ENCODE results near the gene ITK. TPM values are rescaled to one million over a fixed set of nuclear protein-coding genes. Genes with fewer than 3 reads are reported as not detected.

ITK gene
- total and polyA plus RNA-seq, 2 donors (not counting 1 experiment from before 2014, with no cell fraction given) = 0.75 to 1.1 TPM

DNA sequence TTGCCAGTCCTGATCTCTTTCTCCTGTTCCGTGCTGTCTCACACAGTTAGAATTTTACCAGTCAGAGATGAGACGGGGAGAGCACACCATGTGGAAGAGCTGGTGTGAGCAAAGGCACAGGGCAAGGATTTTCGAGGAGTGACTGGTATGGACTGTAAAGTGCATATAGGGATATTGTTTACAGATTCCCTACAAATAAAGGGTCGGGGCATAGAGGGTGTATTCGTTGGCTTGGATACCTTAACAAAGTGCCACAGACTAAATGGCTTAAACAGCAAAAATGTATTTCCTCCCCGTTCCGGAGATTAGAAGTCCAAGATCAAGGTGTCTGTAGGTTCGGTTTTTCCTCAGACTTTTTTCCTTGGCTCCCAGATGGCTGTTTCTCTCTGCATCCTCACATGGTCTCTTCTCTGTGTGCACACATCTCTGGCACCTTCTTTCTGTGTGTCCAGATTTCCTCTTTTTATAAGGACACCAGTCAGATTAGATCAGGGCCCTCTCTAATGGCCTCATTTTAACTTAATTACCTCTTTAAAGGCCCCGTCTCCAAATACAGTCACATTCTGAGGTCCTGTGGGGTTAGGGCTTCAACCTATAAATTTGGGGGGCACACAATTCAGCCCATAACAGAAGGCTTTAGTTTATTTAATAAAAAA, 108.7 kb downstream of the ITK start:
- Mint-ChIP-seq H3K27ac (peak overlapping the region; percentile 20), H3K4me1 (peaks cover 49% of the 10 kb centered on the region)
- no peak for TF ChIP-seq EZH2 (IDR thresholded peaks at IDR 0.05; ENCODE audit: borderline replicate concordance, insufficient read depth, low read depth, low read length, poor library complexity, severe bottlenecking)
- TF ChIP-seq, protein P1, sequence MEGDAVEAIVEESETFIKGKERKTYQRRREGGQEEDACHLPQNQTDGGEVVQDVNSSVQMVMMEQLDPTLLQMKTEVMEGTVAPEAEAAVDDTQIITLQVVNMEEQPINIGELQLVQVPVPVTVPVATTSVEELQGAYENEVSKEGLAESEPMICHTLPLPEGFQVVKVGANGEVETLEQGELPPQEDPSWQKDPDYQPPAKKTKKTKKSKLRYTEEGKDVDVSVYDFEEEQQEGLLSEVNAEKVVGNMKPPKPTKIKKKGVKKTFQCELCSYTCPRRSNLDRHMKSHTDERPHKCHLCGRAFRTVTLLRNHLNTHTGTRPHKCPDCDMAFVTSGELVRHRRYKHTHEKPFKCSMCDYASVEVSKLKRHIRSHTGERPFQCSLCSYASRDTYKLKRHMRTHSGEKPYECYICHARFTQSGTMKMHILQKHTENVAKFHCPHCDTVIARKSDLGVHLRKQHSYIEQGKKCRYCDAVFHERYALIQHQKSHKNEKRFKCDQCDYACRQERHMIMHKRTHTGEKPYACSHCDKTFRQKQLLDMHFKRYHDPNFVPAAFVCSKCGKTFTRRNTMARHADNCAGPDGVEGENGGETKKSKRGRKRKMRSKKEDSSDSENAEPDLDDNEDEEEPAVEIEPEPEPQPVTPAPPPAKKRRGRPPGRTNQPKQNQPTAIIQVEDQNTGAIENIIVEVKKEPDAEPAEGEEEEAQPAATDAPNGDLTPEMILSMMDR (IDR thresholded peaks at IDR 0.05) = no peak

More for the DNA sequence above, 108.7 kb downstream of the ITK start:
- Histone ChIP-seq H2AFZ (ENCODE audit: insufficient read depth, low read depth, low read length, poor library complexity, severe bottlenecking) (no peak overlapping the region), H4K20me1 (ENCODE audit: control insufficient read depth, insufficient read depth, low read length, poor library complexity, severe bottlenecking) (peaks cover 39% of the 10 kb centered on the region), H3K36me3 (replicated peaks in 1 of 2; ENCODE audit: control extremely low read depth in 1 of 2, control insufficient read depth in 1 of 2, extremely low read depth in 1 of 2, insufficient read depth in 2 of 2, low read length in 1 of 2) (peaks cover 31 to 90% of the 10 kb centered on the region in 2 experiments), H3K9ac (ENCODE audit: low read length) (no peak overlapping the region), H3K9me3 (ENCODE audit: control extremely low read depth in 1 of 3, control insufficient read depth in 2 of 3, insufficient read depth in 1 of 3, low read length in 2 of 3) (peaks cover 0 to 7% (median 5%) of the 10 kb centered on the region in 3 donors), H3K79me2 (ENCODE audit: control insufficient read depth, insufficient read depth, low read length) (peaks cover 87% of the 10 kb centered on the region), H3K27me3 (replicated peaks in 1 of 4; ENCODE audit: control extremely low read depth in 1 of 4, control insufficient read depth in 3 of 4, insufficient read depth in 4 of 4, low read length in 3 of 4) (no peaks in the 10 kb centered on the region), H3K4me2 (replicated peaks; ENCODE audit: low read depth, low read length, poor library complexity, severe bottlenecking) (no peak overlapping the region), H3K4me1 (ENCODE audit: control insufficient read depth in 2 of 2, insufficient read depth in 2 of 2, low read length in 2 of 2) (peaks cover 16 to 25% of the 10 kb centered on the region in 2 donors), H3K4me3 (ENCODE audit: control extremely low read depth in 1 of 5, extremely low read depth in 1 of 5, insufficient read depth in 1 of 5, low read depth in 2 of 5, low read length in 4 of 5) (no peak overlapping the region), H3K27ac (ENCODE audit: low read length in 2 of 2) (no peak overlapping the region)
- CTCF ChIA-PET = interaction anchor here (0.7 to 4.6 kb wide), 5 partner anchors 17 to 140 kb away, joined by 3 to 39 read pairs (median 5); no protein-coding TSS in a partner anchor
- Mint-ChIP-seq H3K9me3 (ENCODE audit: insufficient read depth) (peaks cover 5% of the 10 kb centered on the region), H3K27me3 (no peaks in the 10 kb centered on the region), H3K4me3 (no peak overlapping the region)
- POLR2A ChIA-PET = interaction anchor here (1.1 kb wide), 1 partner anchor 12 kb away, joined by 5 read pairs; no protein-coding TSS in a partner anchor
- ATAC-seq (ENCODE audit: low read depth) = no peak
- intact Hi-C loops (cut with micrococcal nuclease) = no loop called here
- DNase-seq = no peak
- WGBS (ENCODE audit: insufficient coverage) = 97% methylated on average over 5 of the region's 9 CpGs

Measured in B cell (primary cell).